Stimulated activated CD4-positive, alpha-beta T cell treated with anti-CD3 and anti-CD28 coated beads, Interleukin-1b, Interleukin-23, amount 100 ng/mL, for 1 hour (primary cell): Measurements from ENCODE around the gene SBK2.
A peak's percentile ranks its signal among the peaks of the same experiment; 100 is the strongest.
"Not testable (repeated sequence)": the region's sequence is repeated elsewhere in the genome, so short reads cannot be mapped to it uniquely, and the experiment has no call there.

ENCODE experiments used
- DNase-seq, 2 donors: peaks; one replicate each; pipeline ENCODE4 v3.0.0-alpha.2; 2020; ENCODE audit warnings: low read depth in 2 of 2

Gene SBK2

GRCh38 chr19:55535965-55536350 is 975 bp downstream of the SBK2 start:
- DNase-seq = no peak

DNA sequence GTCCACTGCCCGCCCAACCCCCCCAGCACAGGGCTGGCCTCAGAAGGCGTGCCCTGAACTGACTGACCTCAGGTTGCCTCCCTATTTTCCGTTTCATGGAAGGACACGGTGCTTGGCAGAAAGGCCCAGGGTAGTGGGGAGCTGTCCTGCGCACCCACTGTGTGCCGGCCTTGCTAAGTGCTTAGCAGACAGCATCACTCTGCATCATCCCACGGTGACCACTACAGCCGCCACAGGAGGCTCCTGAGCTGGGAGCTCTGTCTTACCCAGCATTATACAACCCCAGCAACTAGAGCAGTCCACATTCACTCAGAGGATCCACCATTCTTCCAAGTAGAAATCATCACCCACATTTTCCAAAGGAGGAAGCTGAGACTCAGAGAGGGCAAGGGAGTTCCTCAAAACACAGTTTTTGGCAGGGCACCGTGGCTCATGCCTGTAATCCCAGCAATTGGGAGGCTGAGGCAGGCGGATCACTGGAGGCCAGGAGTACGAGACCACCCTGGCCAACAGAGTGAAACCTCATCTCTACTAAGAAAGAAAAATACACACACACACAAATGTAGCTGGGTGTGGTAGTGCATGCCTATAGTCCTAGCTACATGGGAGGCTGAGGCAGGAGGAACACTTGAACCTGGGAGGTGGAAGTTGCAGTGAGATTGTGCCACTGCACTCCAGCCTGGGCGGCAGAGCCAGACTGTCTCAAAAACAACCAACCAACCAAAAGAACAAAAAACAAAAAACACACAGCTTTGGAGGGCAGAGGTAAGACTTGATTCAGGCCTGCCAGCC is 1.6 kb downstream of the SBK2 start:
- DNase-seq = no peak

GRCh38 chr19:55534280-55534679 is 2.7 kb downstream of the SBK2 start:
- not testable (repeated sequence) for DNase-seq

DNA sequence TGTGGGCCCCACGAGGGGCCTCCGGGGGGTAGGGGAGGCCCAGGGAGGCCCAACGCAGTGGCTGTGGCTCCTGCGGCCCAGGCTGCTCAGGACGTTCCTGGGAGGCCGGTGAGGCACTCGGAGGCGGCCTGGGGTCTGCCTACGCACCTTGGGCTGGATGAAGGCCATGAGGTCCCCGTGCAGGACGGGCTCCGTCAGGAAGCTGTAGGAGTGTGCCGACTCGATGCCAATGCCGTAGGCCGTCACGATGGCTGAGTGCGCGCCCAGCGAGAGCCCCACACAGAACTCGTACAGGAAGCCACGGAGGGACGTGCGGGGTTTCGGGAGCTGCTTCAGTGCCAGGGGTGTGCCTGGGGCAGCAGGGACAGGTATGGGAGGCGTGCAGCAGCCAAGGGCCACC is 5.9 kb downstream of the SBK2 start:
- DNase-seq = no peak

GRCh38 chr19:55529636-55530234 is 7.2 kb downstream of the SBK2 start:
- no peak for DNase-seq

DNA sequence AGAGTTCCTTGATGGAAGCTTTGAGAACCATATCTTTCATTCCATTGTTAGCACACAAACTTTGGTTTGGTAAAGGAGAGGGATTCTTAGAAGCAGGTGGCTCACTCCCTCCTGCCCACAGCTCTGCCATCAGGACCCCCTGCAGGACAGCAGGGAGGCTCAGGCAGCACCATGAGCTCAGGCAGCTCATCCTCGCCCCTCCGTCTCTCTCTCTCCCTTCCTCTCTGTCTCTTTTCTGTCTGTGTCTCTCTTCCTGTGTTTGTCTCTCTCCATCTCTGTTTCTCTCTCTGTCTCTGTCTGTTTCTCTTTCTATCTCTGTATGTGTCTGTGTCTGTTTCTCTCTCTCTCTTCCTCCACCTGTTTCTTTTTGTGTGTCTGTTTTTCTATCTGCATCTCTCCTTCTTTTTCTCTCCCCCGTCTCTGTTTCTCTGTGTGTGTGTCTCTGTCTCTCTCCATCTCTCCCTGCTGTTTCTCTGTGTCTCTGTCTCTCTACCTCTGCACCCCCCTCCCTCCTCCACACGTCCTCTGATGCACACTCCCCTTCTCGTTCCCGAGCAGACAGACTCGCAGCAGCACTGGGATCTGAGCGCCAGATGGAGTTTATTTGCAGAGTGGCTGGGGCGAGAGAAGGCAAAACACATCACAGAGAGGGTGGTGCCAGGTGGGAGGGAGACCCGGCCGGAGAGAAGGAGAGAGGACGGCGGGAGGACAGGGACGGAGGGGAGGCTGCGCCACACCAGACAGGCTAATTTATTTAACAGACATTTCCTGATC is 8.7 kb downstream of the SBK2 start:
- no peak for DNase-seq

- DNase-seq = no peak
Measured at GRCh38 chr19:55527197-55528029, 9.5 kb downstream of the SBK2 start.

GRCh38 chr19:55526216-55527196 is 10.4 kb downstream of the SBK2 start:
- no peak for DNase-seq

GRCh38 chr19:55525289-55526101 is 11.4 kb downstream of the SBK2 start:
- DNase-seq = no peak

DNA sequence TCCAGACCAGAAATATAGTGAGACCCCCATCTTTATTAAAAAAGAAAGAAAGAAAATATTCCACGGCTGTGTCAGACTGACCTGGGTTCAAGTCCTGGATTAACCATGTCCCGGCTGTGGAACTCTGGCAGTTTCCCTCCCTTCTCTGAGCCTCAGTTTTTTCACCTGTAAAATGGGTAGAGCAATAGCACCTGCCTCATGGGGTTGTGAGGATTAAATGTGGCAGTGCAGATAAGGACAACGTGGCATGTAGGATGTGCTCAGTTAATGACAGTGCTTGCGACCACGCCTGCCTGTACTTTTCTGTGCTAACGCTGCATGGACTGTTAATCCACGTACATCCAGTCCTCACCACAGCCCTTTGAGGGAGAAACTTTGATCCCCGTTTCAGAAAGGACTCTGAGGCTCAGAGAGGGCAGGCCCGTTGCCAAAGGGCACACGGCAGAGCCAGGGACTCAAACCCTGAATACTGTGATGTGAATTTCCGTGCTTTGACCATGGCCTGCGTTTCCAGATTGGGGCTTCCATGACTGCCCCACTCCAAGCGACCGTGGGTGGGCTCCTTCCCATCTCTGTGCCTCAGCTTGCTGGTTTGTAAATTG is 16.1 kb downstream of the SBK2 start:
- DNase-seq = no peak

- no peak for DNase-seq
Measured at GRCh38 chr19:55519451-55520311, 17.3 kb downstream of the SBK2 start.

DNA sequence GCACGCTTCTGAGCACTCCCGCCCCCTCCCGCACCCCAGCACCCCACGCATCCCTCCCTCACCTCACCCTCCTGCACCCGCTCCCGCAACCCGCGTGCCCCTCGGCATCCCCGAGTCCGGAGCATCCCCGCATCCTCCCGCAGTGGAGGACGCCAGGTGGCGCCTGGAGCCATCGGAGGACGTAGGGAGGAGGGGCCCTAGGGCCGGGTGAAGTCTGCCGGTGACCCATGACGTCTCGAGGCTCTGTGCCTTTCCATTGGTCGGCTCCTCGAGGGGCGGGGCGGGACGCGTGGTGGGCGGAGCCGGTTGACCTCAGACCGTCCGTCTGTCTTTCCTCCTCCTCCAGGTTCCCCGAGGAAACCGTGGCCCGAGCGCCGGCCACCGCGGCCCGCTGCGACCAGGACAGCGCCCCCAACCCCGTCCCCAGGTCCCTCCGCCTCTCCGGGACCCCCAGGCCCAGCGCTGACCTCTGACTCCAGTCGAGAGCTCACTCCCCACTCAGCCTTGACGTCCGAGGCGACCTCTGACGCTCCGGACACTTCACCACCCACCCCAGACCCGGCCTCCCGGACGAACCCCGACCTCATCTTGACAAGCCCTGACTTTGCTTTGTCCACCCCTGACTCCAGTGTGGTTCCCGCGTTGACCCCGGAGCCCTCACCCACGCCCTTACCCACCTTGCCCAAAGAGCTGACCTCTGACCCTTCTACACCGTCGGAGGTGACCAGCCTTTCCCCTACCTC is 19.9 kb downstream of the SBK2 start:
- DNase-seq = peak; percentile 83 to 86

DNA sequence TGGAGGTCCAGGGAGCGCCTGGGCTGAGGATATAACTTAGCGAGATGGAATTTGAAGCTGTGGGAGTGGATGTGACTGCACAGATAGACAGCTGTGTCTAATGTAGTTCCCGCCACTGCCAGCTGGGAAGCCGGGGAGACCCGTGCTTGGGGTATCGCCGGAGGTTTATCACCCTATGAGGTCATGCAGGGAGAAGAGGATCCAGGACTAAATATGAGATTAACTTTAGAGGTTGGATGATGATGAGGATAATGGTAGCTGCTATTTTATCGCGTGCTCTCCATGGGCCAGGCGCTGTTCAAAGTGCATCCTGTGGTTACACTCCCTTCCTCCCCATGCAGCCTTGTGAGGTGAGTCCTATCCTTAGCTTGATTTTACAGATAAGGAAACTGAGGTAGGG is 28.8 kb downstream of the SBK2 start:
- DNase-seq = no peak

- DNase-seq = no peak
Measured at GRCh38 chr19:55504981-55505380, 32.0 kb downstream of the SBK2 start.

- DNase-seq = no peak
Measured at GRCh38 chr19:55504252-55504603, 32.7 kb downstream of the SBK2 start.

- DNase-seq = peak; percentile 83 to 94
Measured at GRCh38 chr19:55503502-55504251, 33.3 kb downstream of the SBK2 start.

- no peak for DNase-seq
Measured at GRCh38 chr19:55503157-55503501, 33.8 kb downstream of the SBK2 start.
